Kidney capillary endothelial cell (primary cell): ENCODE data around the gene AK8.

ENCODE experiments used
- DNase-seq: peaks from one replicate; pipeline ENCODE4 v3.0.0-alpha.2; 2018; ENCODE audit warnings: low spot score

Gene AK8

GRCh38 chr9:132877824-132878694 lies at the start of gene AK8:
TSS of gene AK8 (minus strand) at chr9:132878284. CDS start at chr9:132878255, 29 bp downstream.
- DNase-seq = peak; percentile 57

GRCh38 chr9:132927704-132928103 lies 49.6 kb upstream of the AK8 start:
- DNase-seq = no peak

- peak; percentile 21 for DNase-seq
These were observed 45.3 kb upstream of the AK8 start for GRCh38 chr9:132923346-132923902.

- DNase-seq = no peak
These were observed 41.7 kb upstream of the AK8 start for GRCh38 chr9:132919614-132920268.

GRCh38 chr9:132914924-132915323 lies 36.8 kb upstream of the AK8 start:
- DNase-seq = no peak

- no peak for DNase-seq
These were observed 34.0 kb upstream of the AK8 start for GRCh38 chr9:132912131-132912530.

GRCh38 chr9:132910376-132910775 lies 32.3 kb upstream of the AK8 start:
- no peak for DNase-seq

- DNase-seq = no peak
These were observed 31.2 kb upstream of the AK8 start for GRCh38 chr9:132909311-132909710.

- DNase-seq = no peak
These were observed 30.6 kb upstream of the AK8 start for GRCh38 chr9:132908635-132909034.

GRCh38 chr9:132905726-132906125 lies 27.6 kb upstream of the AK8 start:
- no peak for DNase-seq

GRCh38 chr9:132903574-132904492 lies 25.7 kb upstream of the AK8 start:
- DNase-seq = no peak

- peak; percentile 93 for DNase-seq
These were observed 24.1 kb upstream of the AK8 start for GRCh38 chr9:132901858-132902831.

- no peak for DNase-seq
These were observed 20.0 kb upstream of the AK8 start for GRCh38 chr9:132898051-132898450.

- DNase-seq = no peak
These were observed 18.8 kb upstream of the AK8 start for GRCh38 chr9:132896906-132897305.

- DNase-seq = no peak
These were observed 18.2 kb upstream of the AK8 start for GRCh38 chr9:132896264-132896663.

- DNase-seq = no peak
These were observed 17.1 kb upstream of the AK8 start for GRCh38 chr9:132894862-132895835.

- DNase-seq = no peak
These were observed 16.3 kb upstream of the AK8 start for GRCh38 chr9:132894346-132894745.

GRCh38 chr9:132892400-132892799 lies 14.3 kb upstream of the AK8 start:
- no peak for DNase-seq

- DNase-seq = no peak
These were observed 10.1 kb upstream of the AK8 start for GRCh38 chr9:132888151-132888550.
